Measurements from ENCODE around the gene CFH.

- TF ChIP-seq CTCF (IDR thresholded peaks at IDR 0.05) (no peak), POLR2A (IDR thresholded peaks at IDR 0.05) (no peak), EP300 (IDR thresholded peaks at IDR 0.05) (no peak)
Measured at GRCh38 chr1:196698993-196699392, 47.1 kb downstream of the CFH start.
